Prostate gland (tissue), 2 donors: ENCODE measurements around the gene FOSL1.

Experiments used
- POLR2A ChIP-seq: fragments of 450-650 bp; IDR thresholded peaks from one replicate; pipeline ENCODE4 v1.6.1; 2016; ENCODE audit warnings: antibody characterized with exemption, mild to moderate bottlenecking
- TF ChIP-seq, protein P1 (sequence below), 4 experiments: fragments of 200-600 bp in 2 of 4; fragments of 450-650 bp in 2 of 4; sonication (generic) in 2 of 4; IDR thresholded peaks; 1 replicate in 3 of 4; 2 replicates in 1 of 4; pipeline ENCODE4 v1.5.1; 2016 to 2019; ENCODE audit warnings: antibody characterized with exemption in 4 of 4, mild to moderate bottlenecking in 2 of 4, moderate library complexity in 2 of 4

GRCh38 chr11:65932558-65932919 is 32.4 kb upstream of the FOSL1 start:
- TF ChIP-seq POLR2A: no peak
- TF ChIP-seq, protein P1, sequence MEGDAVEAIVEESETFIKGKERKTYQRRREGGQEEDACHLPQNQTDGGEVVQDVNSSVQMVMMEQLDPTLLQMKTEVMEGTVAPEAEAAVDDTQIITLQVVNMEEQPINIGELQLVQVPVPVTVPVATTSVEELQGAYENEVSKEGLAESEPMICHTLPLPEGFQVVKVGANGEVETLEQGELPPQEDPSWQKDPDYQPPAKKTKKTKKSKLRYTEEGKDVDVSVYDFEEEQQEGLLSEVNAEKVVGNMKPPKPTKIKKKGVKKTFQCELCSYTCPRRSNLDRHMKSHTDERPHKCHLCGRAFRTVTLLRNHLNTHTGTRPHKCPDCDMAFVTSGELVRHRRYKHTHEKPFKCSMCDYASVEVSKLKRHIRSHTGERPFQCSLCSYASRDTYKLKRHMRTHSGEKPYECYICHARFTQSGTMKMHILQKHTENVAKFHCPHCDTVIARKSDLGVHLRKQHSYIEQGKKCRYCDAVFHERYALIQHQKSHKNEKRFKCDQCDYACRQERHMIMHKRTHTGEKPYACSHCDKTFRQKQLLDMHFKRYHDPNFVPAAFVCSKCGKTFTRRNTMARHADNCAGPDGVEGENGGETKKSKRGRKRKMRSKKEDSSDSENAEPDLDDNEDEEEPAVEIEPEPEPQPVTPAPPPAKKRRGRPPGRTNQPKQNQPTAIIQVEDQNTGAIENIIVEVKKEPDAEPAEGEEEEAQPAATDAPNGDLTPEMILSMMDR (IDR thresholded peaks at IDR 0.05): no peak
